HEK293 (cell line): Measurements from ENCODE around the gene MVB12B.

Source experiments
- CTCF ChIA-PET: fragments of 350-600 bp; formaldehyde crosslinking; extraction: SDS; loops from one replicate; lab custom pipeline; 2021; ENCODE audit warnings: antibody characterized with exemption; lab: Yijun Ruan, JAX
- POLR2A ChIA-PET: fragments of 300-600 bp; formaldehyde crosslinking; extraction: SDS; loops from one replicate; lab custom pipeline; 2020; ENCODE audit warnings: antibody characterized with exemption, inconsistent platforms; lab: Yijun Ruan, JAX
- H3K27ac ChIP-seq: fragments of 200-500 bp; sonication (Bioruptor generic); 2 replicates; pipeline ENCODE4 v1.5.1; 2014; ENCODE audit warnings: low read depth, low read length, control low read depth, inconsistent platforms; ENCODE audit errors: extremely low read depth
- H3K36me3 ChIP-seq, 2 experiments: fragments of 200-500 bp in 1 of 2; sonication (Bioruptor generic) in 1 of 2; 1 replicate in 1 of 2; 2 replicates in 1 of 2; pipeline ENCODE4 v1.5.1; 2014 to 2017; ENCODE audit warnings: inconsistent platforms in 2 of 2, low read length in 2 of 2; ENCODE audit not compliant: control insufficient read depth in 2 of 2, insufficient read depth in 1 of 2
- H3K4me1 ChIP-seq: fragments of 200-500 bp; sonication (Bioruptor generic); 2 replicates; pipeline ENCODE4 v1.5.1; 2014; ENCODE audit warnings: mild to moderate bottlenecking, low read length, inconsistent platforms; ENCODE audit not compliant: control insufficient read depth, insufficient read depth
- H3K4me3 ChIP-seq: 2 replicates; pipeline ENCODE4 v1.5.1; 2011; ENCODE audit warnings: low read depth, mild to moderate bottlenecking, control low read depth, low read length, moderate library complexity
- H3K9me3 ChIP-seq: fragments of 200-500 bp; sonication (Bioruptor generic); 2 replicates; pipeline ENCODE4 v1.5.1; 2014; ENCODE audit warnings: low read depth, low read length, inconsistent platforms; ENCODE audit not compliant: control insufficient read depth, insufficient read depth
- BCL11A ChIP-seq: fragments of 450-650 bp; formaldehyde crosslinking; IDR thresholded peaks from 2 replicates; pipeline ENCODE4 v1.5.1; 2016; ENCODE audit warnings: low read depth, missing biosample characterization, missing genetic modification characterization
- HOXC10 ChIP-seq: sonication (generic); formaldehyde crosslinking; IDR thresholded peaks from 2 replicates; pipeline ENCODE4 v1.8.1; 2023; ENCODE audit warnings: mild to moderate bottlenecking, missing genetic modification reagents
- MEIS1 ChIP-seq: sonication (generic); formaldehyde crosslinking; IDR thresholded peaks from 2 replicates; pipeline ENCODE4 v1.8.1; 2022; ENCODE audit warnings: missing genetic modification reagents, mild to moderate bottlenecking, borderline replicate concordance
- PRDM6 ChIP-seq: fragments of 450-650 bp; formaldehyde crosslinking; IDR thresholded peaks from 2 replicates; pipeline ENCODE4 v1.5.1; 2017; ENCODE audit warnings: missing biosample characterization, missing genetic modification characterization
- RBAK ChIP-seq: fragments of 450-650 bp; formaldehyde crosslinking; IDR thresholded peaks from 2 replicates; pipeline ENCODE4 v1.5.1; 2016; ENCODE audit warnings: missing biosample characterization, missing genetic modification characterization
- SALL2 ChIP-seq: fragments of 450-650 bp; formaldehyde crosslinking; IDR thresholded peaks from 2 replicates; pipeline ENCODE4 v1.5.0; 2017; ENCODE audit warnings: missing biosample characterization, mild to moderate bottlenecking, missing genetic modification characterization, borderline replicate concordance
- ZBTB1 ChIP-seq: fragments of 450-650 bp; formaldehyde crosslinking; IDR thresholded peaks from 2 replicates; pipeline ENCODE4 v1.5.1; 2016; ENCODE audit warnings: missing biosample characterization, missing genetic modification characterization
- ZNF132 ChIP-seq: fragments of 450-650 bp; formaldehyde crosslinking; IDR thresholded peaks from 2 replicates; pipeline ENCODE4 v1.5.1; 2017; ENCODE audit warnings: missing biosample characterization, missing genetic modification characterization, borderline replicate concordance
- ZNF169 ChIP-seq: fragments of 450-650 bp; formaldehyde crosslinking; IDR thresholded peaks from 2 replicates; pipeline ENCODE4 v1.5.1; 2016; ENCODE audit warnings: missing biosample characterization, missing genetic modification characterization
- ZNF221 ChIP-seq: fragments of 450-650 bp; formaldehyde crosslinking; IDR thresholded peaks from 2 replicates; pipeline ENCODE4 v1.5.1; 2017; ENCODE audit warnings: missing biosample characterization, missing genetic modification characterization, borderline replicate concordance
- ZNF24 ChIP-seq: fragments of 450-650 bp; formaldehyde crosslinking; IDR thresholded peaks from 2 replicates; pipeline ENCODE4 v1.5.1; 2016; ENCODE audit warnings: missing biosample characterization, missing genetic modification characterization
- ZNF274 ChIP-seq, 2 experiments: fragments of 200-500 bp in 1 of 2; fragments of 450-650 bp in 1 of 2; sonication (Bioruptor generic) in 1 of 2; formaldehyde crosslinking in 1 of 2; IDR thresholded peaks; 2 replicates each; pipeline versions ENCODE4 v1.5.1 to v1.6.1; 2014 to 2016; ENCODE audit warnings: borderline replicate concordance in 1 of 2, inconsistent platforms in 1 of 2, low read length in 1 of 2, missing biosample characterization in 1 of 2, missing genetic modification characterization in 1 of 2
- ZNF341 ChIP-seq: fragments of 450-650 bp; formaldehyde crosslinking; IDR thresholded peaks from 2 replicates; pipeline ENCODE4; 2016; ENCODE audit warnings: low read depth, missing biosample characterization, missing genetic modification characterization
- ZNF350 ChIP-seq: fragments of 450-650 bp; formaldehyde crosslinking; IDR thresholded peaks from 2 replicates; pipeline ENCODE4 v1.5.0; 2017; ENCODE audit warnings: missing biosample characterization, mild to moderate bottlenecking, missing genetic modification characterization
- ZNF423 ChIP-seq: fragments of 450-650 bp; formaldehyde crosslinking; IDR thresholded peaks from 2 replicates; pipeline ENCODE4 v1.5.1; 2016; ENCODE audit warnings: missing biosample characterization, missing genetic modification characterization
- ZNF501 ChIP-seq: fragments of 450-650 bp; formaldehyde crosslinking; IDR thresholded peaks from 2 replicates; pipeline ENCODE4 v1.5.1; 2016; ENCODE audit warnings: missing biosample characterization, missing genetic modification characterization
- ZNF513 ChIP-seq: fragments of 450-650 bp; IDR thresholded peaks from 2 replicates; pipeline ENCODE4 v1.5.1; 2018; ENCODE audit warnings: missing biosample characterization, missing genetic modification characterization
- ZNF514 ChIP-seq: fragments of 450-650 bp; formaldehyde crosslinking; IDR thresholded peaks from 2 replicates; pipeline ENCODE4 v1.5.1; 2016; ENCODE audit warnings: missing biosample characterization, missing genetic modification characterization
- ZNF548 ChIP-seq: fragments of 450-650 bp; formaldehyde crosslinking; IDR thresholded peaks from 2 replicates; pipeline ENCODE4 v1.5.1; 2016; ENCODE audit warnings: missing biosample characterization, missing genetic modification characterization
- ZNF549 ChIP-seq: fragments of 450-650 bp; IDR thresholded peaks from 2 replicates; pipeline ENCODE4 v1.5.1; 2018; ENCODE audit warnings: missing biosample characterization, missing genetic modification characterization, mild to moderate bottlenecking, inconsistent platforms, moderate library complexity
- ZNF560 ChIP-seq: fragments of 450-650 bp; formaldehyde crosslinking; IDR thresholded peaks from 2 replicates; pipeline ENCODE4 v1.5.1; 2017; ENCODE audit warnings: missing biosample characterization, missing genetic modification characterization, borderline replicate concordance
- ZNF654 ChIP-seq: fragments of 450-650 bp; formaldehyde crosslinking; IDR thresholded peaks from 2 replicates; pipeline ENCODE4 v1.5.1; 2016; ENCODE audit warnings: low read depth, missing biosample characterization, missing genetic modification characterization
- ZNF707 ChIP-seq: fragments of 450-650 bp; formaldehyde crosslinking; IDR thresholded peaks from 2 replicates; pipeline ENCODE4 v1.5.1; 2016; ENCODE audit warnings: missing biosample characterization, missing genetic modification characterization
- ZNF768 ChIP-seq: fragments of 450-650 bp; formaldehyde crosslinking; IDR thresholded peaks from 2 replicates; pipeline ENCODE4 v1.5.1; 2018; ENCODE audit warnings: missing biosample characterization, mild to moderate bottlenecking, missing genetic modification characterization
- ZSCAN23 ChIP-seq: fragments of 450-650 bp; formaldehyde crosslinking; IDR thresholded peaks from 2 replicates; pipeline ENCODE4 v1.5.1; 2016; ENCODE audit warnings: missing biosample characterization, missing genetic modification characterization
- TF ChIP-seq, protein P1 (sequence below): fragments of 450-650 bp; formaldehyde crosslinking; IDR thresholded peaks from 2 replicates; pipeline ENCODE4 v1.5.0; 2017; ENCODE audit warnings: missing biosample characterization, missing genetic modification characterization, borderline replicate concordance

MVB12B gene

DNA sequence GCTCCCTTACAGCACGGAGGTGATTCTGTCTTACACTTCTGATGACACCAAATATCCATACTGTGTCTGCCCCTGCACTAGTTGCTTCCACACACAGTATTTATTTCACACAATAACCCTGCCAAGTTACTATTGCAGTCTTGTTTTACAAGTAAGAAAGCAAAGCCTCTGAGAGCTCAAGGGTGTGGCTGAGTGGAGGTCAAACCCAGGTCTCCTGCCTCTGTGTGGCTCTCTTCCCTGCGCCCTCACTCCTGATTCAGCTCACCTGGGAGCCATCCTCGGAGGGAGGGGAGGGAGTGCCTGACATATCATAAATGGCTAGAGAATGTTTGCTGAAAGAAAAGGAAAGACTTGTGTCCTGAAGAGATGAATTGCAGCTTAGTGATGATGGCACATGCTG, 41.0 kb downstream of the MVB12B start:
- Histone ChIP-seq H3K27ac (no peak overlapping the region), H3K36me3 (no peaks in the 10 kb centered on the region), H3K4me1 (no peaks in the 10 kb centered on the region), H3K4me3 (no peak overlapping the region), H3K9me3 (no peaks in the 10 kb centered on the region)
- TF ChIP-seq, protein P1, sequence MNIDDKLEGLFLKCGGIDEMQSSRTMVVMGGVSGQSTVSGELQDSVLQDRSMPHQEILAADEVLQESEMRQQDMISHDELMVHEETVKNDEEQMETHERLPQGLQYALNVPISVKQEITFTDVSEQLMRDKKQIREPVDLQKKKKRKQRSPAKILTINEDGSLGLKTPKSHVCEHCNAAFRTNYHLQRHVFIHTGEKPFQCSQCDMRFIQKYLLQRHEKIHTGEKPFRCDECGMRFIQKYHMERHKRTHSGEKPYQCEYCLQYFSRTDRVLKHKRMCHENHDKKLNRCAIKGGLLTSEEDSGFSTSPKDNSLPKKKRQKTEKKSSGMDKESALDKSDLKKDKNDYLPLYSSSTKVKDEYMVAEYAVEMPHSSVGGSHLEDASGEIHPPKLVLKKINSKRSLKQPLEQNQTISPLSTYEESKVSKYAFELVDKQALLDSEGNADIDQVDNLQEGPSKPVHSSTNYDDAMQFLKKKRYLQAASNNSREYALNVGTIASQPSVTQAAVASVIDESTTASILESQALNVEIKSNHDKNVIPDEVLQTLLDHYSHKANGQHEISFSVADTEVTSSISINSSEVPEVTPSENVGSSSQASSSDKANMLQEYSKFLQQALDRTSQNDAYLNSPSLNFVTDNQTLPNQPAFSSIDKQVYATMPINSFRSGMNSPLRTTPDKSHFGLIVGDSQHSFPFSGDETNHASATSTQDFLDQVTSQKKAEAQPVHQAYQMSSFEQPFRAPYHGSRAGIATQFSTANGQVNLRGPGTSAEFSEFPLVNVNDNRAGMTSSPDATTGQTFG (tag by site-specific recombination), result no peak
- TF ChIP-seq ZNF350 (tag by site-specific recombination) (no peak), MEIS1 (CRISPR knock-in tag) (no peak), ZNF221 (no peak), ZNF513 (no peak)
- CTCF ChIA-PET, result interaction anchor here (2.0 kb wide), 1 partner anchor 124 kb away, joined by 6 read pairs; no protein-coding TSS in a partner anchor
- POLR2A ChIA-PET, result no interaction called here

- POLR2A ChIA-PET, result no interaction called here
- no peaks in the 10 kb centered on the region for H3K4me1 ChIP-seq
- no peak overlapping the region for H3K27ac ChIP-seq
- no peak for TF ChIP-seq ZNF423 (tag by site-specific recombination)
- no peak for TF ChIP-seq SALL2 (tag by site-specific recombination)
- no peak for TF ChIP-seq ZSCAN23 (tag by site-specific recombination)
- peak; percentile 66; the same call in 1 of the 2 replicates for TF ChIP-seq ZNF768 (tag by site-specific recombination)
- no peak for TF ChIP-seq ZNF654 (tag by site-specific recombination)
- no peak for TF ChIP-seq ZNF169 (tag by site-specific recombination)
- no peak for TF ChIP-seq BCL11A (tag by site-specific recombination)
- no peak for TF ChIP-seq ZBTB1 (tag by site-specific recombination)
- TF ChIP-seq ZNF560 (tag by site-specific recombination), result no peak
- TF ChIP-seq, all 188 proteins: peak for 1
- Histone ChIP-seq H3K9me3 (no peaks in the 10 kb centered on the region), H3K36me3 (no peaks in the 10 kb centered on the region), H3K4me3 (no peak overlapping the region)
- CTCF ChIA-PET, result interaction anchor here (0.7 to 2.0 kb wide), 2 partner anchors 124 to 809 kb away, joined by 3 to 6 read pairs; no protein-coding TSS in a partner anchor
Measured at GRCh38 chr9:126368020-126368419, 41.4 kb downstream of the MVB12B start.

DNA sequence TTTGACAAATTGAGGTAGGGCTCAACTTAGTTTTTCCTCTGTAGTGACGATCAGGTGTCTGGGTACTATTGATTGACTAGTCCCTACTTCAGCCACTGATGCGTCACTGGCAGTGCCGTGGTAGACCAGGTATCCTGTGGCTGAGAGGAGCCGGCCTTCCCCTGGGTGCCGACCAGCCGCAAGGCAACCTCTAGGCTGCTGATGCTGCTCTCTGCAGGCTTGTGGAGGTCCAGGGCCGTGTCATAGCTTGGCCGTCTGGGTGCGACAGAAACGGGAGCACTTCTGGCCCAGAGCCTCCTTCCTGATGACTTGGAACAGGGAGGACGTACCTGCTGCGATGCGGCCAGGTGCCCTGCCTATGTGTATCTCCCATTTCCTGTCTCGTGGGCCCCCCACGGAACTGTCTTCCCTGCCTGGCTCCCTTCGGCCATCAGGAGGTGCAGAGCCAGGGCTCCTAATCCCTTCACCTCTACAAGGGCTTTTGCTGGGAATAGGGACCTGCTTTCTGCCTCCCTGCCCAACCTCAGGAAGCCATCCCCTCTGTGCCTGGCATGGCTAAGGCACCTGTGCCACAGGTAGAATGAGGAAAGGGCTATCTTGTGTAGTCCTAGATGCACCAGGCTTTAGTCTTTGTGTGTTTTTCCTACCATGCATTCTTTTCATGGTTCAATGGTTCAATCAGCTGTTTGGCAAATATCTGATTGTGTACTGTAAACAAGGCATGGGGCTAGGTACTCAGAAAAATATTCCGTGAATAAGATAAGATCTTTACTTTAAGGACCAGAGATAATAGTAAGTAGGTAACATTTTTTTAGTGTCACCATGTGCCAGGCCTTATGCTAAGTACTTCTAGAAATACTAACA, 44.6 kb downstream of the MVB12B start:
- H3K9me3 ChIP-seq, result no peaks in the 10 kb centered on the region
- ChIA-PET POLR2A (no interaction called here), CTCF (interaction anchor here (1.0 kb wide), 1 partner anchor 27 kb away, joined by 5 read pairs; no protein-coding TSS in a partner anchor)
- H3K4me1 ChIP-seq, result peaks cover 5% of the 10 kb centered on the region
- H3K27ac ChIP-seq, result no peak overlapping the region
- H3K4me3 ChIP-seq, result no peak overlapping the region
- H3K36me3 ChIP-seq, result no peaks in the 10 kb centered on the region
- TF ChIP-seq ZNF341 (tag by site-specific recombination) (no peak), ZNF549 (tag by site-specific recombination) (no peak), HOXC10 (CRISPR knock-in tag) (no peak), ZNF274 (IDR thresholded peaks at IDR 0.05; ENCODE audit: low read length) (no peak), ZNF274 (tag by site-specific recombination; IDR thresholded peaks at IDR 0.05; ENCODE audit: borderline replicate concordance) (no peak), ZNF707 (tag by site-specific recombination) (no peak), ZNF501 (tag by site-specific recombination) (no peak), RBAK (tag by site-specific recombination) (no peak), ZNF132 (tag by site-specific recombination) (no peak), ZNF548 (no peak), PRDM6 (tag by site-specific recombination) (no peak), ZNF514 (no peak), ZNF24 (no peak)
